WERI-Rb-1 (cell line): ENCODE results near the gene TBX10.

Experiments
- DNase-seq: peaks from one replicate; pipeline ENCODE4 v3.0.0-alpha.2; 2020
- H3K27ac ChIP-seq: fragments of 250-450 bp; sonication (Bioruptor Pico); 2 replicates; pipeline ENCODE4 v1.5.1; 2020; ENCODE audit warnings: mild to moderate bottlenecking, moderate library complexity
- H3K27me3 ChIP-seq: fragments of 250-450 bp; sonication (Bioruptor Pico); 2 replicates; pipeline ENCODE4 v1.5.1; 2021; ENCODE audit warnings: mild to moderate bottlenecking, low read depth, moderate library complexity; ENCODE audit not compliant: insufficient read depth, severe bottlenecking
- H3K36me3 ChIP-seq: fragments of 250-450 bp; sonication (Bioruptor Pico); 2 replicates; pipeline ENCODE4 v1.5.1; 2020; ENCODE audit warnings: mild to moderate bottlenecking, moderate library complexity
- H3K4me3 ChIP-seq: 2 replicates; pipeline ENCODE4 v1.5.1; 2011; ENCODE audit warnings: low read depth, mild to moderate bottlenecking, control low read depth, low read length
- H3K9me3 ChIP-seq: fragments of 250-450 bp; sonication (Bioruptor Pico); 2 replicates; pipeline ENCODE4 v1.5.1; 2021; ENCODE audit warnings: mild to moderate bottlenecking, moderate library complexity; ENCODE audit not compliant: severe bottlenecking
- TF ChIP-seq, protein P1 (sequence below): IDR thresholded peaks from 2 replicates; pipeline ENCODE4 v1.5.1; 2011; ENCODE audit warnings: low read depth, mild to moderate bottlenecking, control low read depth, inconsistent platforms, low read length

The TBX10 gene

GRCh38 chr11:67670316-67671210 is 31.0 kb upstream of the TBX10 start:
- Histone ChIP-seq H3K27me3 (no peaks in the 10 kb centered on the region), H3K4me3 (no peak overlapping the region), H3K9me3 (no peaks in the 10 kb centered on the region), H3K36me3 (no peaks in the 10 kb centered on the region), H3K27ac (no peak overlapping the region)
- DNase-seq, result no peak
- TF ChIP-seq, protein P1, sequence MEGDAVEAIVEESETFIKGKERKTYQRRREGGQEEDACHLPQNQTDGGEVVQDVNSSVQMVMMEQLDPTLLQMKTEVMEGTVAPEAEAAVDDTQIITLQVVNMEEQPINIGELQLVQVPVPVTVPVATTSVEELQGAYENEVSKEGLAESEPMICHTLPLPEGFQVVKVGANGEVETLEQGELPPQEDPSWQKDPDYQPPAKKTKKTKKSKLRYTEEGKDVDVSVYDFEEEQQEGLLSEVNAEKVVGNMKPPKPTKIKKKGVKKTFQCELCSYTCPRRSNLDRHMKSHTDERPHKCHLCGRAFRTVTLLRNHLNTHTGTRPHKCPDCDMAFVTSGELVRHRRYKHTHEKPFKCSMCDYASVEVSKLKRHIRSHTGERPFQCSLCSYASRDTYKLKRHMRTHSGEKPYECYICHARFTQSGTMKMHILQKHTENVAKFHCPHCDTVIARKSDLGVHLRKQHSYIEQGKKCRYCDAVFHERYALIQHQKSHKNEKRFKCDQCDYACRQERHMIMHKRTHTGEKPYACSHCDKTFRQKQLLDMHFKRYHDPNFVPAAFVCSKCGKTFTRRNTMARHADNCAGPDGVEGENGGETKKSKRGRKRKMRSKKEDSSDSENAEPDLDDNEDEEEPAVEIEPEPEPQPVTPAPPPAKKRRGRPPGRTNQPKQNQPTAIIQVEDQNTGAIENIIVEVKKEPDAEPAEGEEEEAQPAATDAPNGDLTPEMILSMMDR, result no peak

GRCh38 chr11:67668192-67668551 is 28.6 kb upstream of the TBX10 start:
- no peak for DNase-seq
- Histone ChIP-seq H3K36me3 (no peaks in the 10 kb centered on the region), H3K9me3 (no peaks in the 10 kb centered on the region), H3K27me3 (no peaks in the 10 kb centered on the region), H3K27ac (no peak overlapping the region), H3K4me3 (no peak overlapping the region)
- TF ChIP-seq, protein P1, result no peak

GRCh38 chr11:67667490-67668191 is 28.1 kb upstream of the TBX10 start:
- Histone ChIP-seq H3K4me3 (no peak overlapping the region), H3K9me3 (no peaks in the 10 kb centered on the region), H3K36me3 (no peaks in the 10 kb centered on the region), H3K27me3 (no peaks in the 10 kb centered on the region), H3K27ac (no peak overlapping the region)
- no peak for DNase-seq
- TF ChIP-seq, protein P1, result no peak

- H3K27ac ChIP-seq, result no peak overlapping the region
- DNase-seq, result no peak
- TF ChIP-seq, protein P1, result no peak
Measured at GRCh38 chr11:67666676-67667489, 27.3 kb upstream of the TBX10 start.

DNA sequence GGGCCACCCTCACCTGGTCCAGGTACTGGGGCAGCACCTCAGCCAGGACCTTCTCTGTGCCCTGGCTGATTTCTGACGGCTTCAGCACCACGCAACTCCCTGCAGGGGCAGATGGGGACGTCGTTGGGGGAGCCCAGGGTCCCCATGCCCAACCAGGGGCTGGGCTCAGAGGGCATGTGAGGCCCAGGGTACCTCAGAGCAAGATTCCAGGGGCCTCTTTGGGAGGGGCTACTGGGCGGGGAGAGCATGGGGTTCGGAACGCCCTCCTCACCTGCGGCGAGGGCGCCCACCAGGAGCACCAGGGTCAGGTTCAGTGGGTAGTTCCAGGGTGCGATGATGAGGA is 26.7 kb upstream of the TBX10 start:
- no peak for DNase-seq
- Histone ChIP-seq H3K27ac (no peak overlapping the region), H3K27me3 (no peaks in the 10 kb centered on the region), H3K36me3 (no peaks in the 10 kb centered on the region), H3K4me3 (no peak overlapping the region), H3K9me3 (no peaks in the 10 kb centered on the region)
- TF ChIP-seq, protein P1, result no peak

More at GRCh38 chr11:67666676-67667489, 27.3 kb upstream of the TBX10 start:
- Histone ChIP-seq H3K36me3 (no peaks in the 10 kb centered on the region), H3K9me3 (no peaks in the 10 kb centered on the region), H3K27me3 (no peaks in the 10 kb centered on the region), H3K4me3 (no peak overlapping the region)
